H9 (cell line): ENCODE data around the gene P2RX7. TPM values are rescaled to one million over a fixed set of nuclear protein-coding genes. Genes with fewer than 3 reads are reported as not detected.

Experiments used
- DNase-seq: peaks from one replicate; pipeline ENCODE4 v3.0.0-alpha.2; 2017
- H2AFZ ChIP-seq: one replicate; pipeline ENCODE4 v1.6.1; 2013; ENCODE audit warnings: mild to moderate bottlenecking, low read length, control low read depth, moderate library complexity
- H2AK5ac ChIP-seq: 2 replicates; pipeline ENCODE4 v1.6.1; 2013; ENCODE audit warnings: low read length, control low read depth, mixed read lengths; ENCODE audit not compliant: insufficient read length
- H2BK120ac ChIP-seq: one replicate; pipeline ENCODE4 v1.6.1; 2013; ENCODE audit warnings: low read depth, mild to moderate bottlenecking, low read length, control low read depth, inconsistent platforms; ENCODE audit not compliant: poor library complexity, severe bottlenecking
- H2BK12ac ChIP-seq: 2 replicates; pipeline ENCODE4 v1.6.1; 2013; ENCODE audit warnings: low read length, control low read depth, mixed read lengths, low read depth; ENCODE audit not compliant: insufficient read length
- H2BK15ac ChIP-seq: 2 replicates; pipeline ENCODE4 v1.6.1; 2013; ENCODE audit warnings: low read depth, low read length, control low read depth
- H2BK20ac ChIP-seq: one replicate; pipeline ENCODE4 v1.6.1; 2013; ENCODE audit warnings: low read depth, mild to moderate bottlenecking, low read length, control low read depth, inconsistent platforms; ENCODE audit not compliant: poor library complexity, severe bottlenecking
- H2BK5ac ChIP-seq: 2 replicates; pipeline ENCODE4 v1.6.1; 2013; ENCODE audit warnings: low read length, control low read depth, mixed read lengths; ENCODE audit not compliant: insufficient read length
- H3K14ac ChIP-seq: 2 replicates; pipeline ENCODE4 v1.6.1; 2013; ENCODE audit warnings: low read length, control low read depth; ENCODE audit not compliant: insufficient read depth
- H3K18ac ChIP-seq: 2 replicates; pipeline ENCODE4 v1.6.1; 2013; ENCODE audit warnings: low read depth, mild to moderate bottlenecking, mixed read lengths, low read length, control low read depth; ENCODE audit not compliant: insufficient read length
- H3K23ac ChIP-seq: 2 replicates; pipeline ENCODE4 v1.6.1; 2013; ENCODE audit warnings: low read length, control low read depth, mixed read lengths, low read depth; ENCODE audit not compliant: insufficient read length
- H3K23me2 ChIP-seq: 2 replicates; pipeline ENCODE4 v1.6.1; 2013; ENCODE audit warnings: low read depth, mild to moderate bottlenecking, mixed read lengths, low read length, control low read depth; ENCODE audit not compliant: insufficient read length, poor library complexity, severe bottlenecking
- H3K27ac ChIP-seq: 2 replicates; pipeline ENCODE4 v1.5.1; 2013; ENCODE audit warnings: low read length, control low read depth, mixed read lengths, low read depth; ENCODE audit not compliant: insufficient read length
- H3K27me3 ChIP-seq: 2 replicates; pipeline ENCODE4 v1.6.1; 2013; ENCODE audit warnings: low read length, control low read depth, inconsistent platforms; ENCODE audit not compliant: insufficient read depth
- H3K4ac ChIP-seq: 2 replicates; pipeline ENCODE4 v1.6.1; 2013; ENCODE audit warnings: low read depth, mild to moderate bottlenecking, control low read depth, inconsistent platforms, low read length, moderate library complexity
- H3K4me1 ChIP-seq: 2 replicates; pipeline ENCODE4 v1.6.1; 2013; ENCODE audit warnings: low read length, control low read depth, inconsistent platforms; ENCODE audit not compliant: insufficient read depth
- H3K4me2 ChIP-seq: 2 replicates; pipeline ENCODE4 v1.6.1; 2013; ENCODE audit warnings: low read length, control low read depth, mixed read lengths; ENCODE audit not compliant: insufficient read length, insufficient read depth
- H3K56ac ChIP-seq: 2 replicates; pipeline ENCODE4 v1.6.1; 2013; ENCODE audit warnings: low read depth, mild to moderate bottlenecking, mixed read lengths, low read length, control low read depth; ENCODE audit not compliant: insufficient read length
- H3K79me1 ChIP-seq: 2 replicates; pipeline ENCODE4 v1.6.1; 2013; ENCODE audit warnings: low read depth, mild to moderate bottlenecking, moderate library complexity, low read length, control low read depth, inconsistent platforms; ENCODE audit not compliant: insufficient read depth, poor library complexity, severe bottlenecking
- H3K79me2 ChIP-seq: 2 replicates; pipeline ENCODE4 v1.6.1; 2013; ENCODE audit warnings: low read length, control low read depth, inconsistent platforms; ENCODE audit not compliant: insufficient read depth
- H3K9ac ChIP-seq: 2 replicates; pipeline ENCODE4 v1.6.1; 2013; ENCODE audit warnings: low read length, control low read depth, mixed read lengths; ENCODE audit not compliant: insufficient read length; ENCODE audit errors: extremely low read depth
- H3K9me3 ChIP-seq: one replicate; pipeline ENCODE4 v1.6.1; 2013; ENCODE audit warnings: low read depth, low read length, inconsistent platforms; ENCODE audit not compliant: control insufficient read depth
- H3T11ph ChIP-seq: one replicate; pipeline ENCODE4 v1.6.1; 2013; ENCODE audit warnings: mild to moderate bottlenecking, low read length, control low read depth, inconsistent platforms
- H4K20me1 ChIP-seq: one replicate; pipeline ENCODE4 v1.6.1; 2013; ENCODE audit not compliant: control insufficient read depth, insufficient read length, insufficient read depth
- H4K5ac ChIP-seq: 2 replicates; pipeline ENCODE4 v1.6.1; 2013; ENCODE audit warnings: low read depth, mild to moderate bottlenecking, mixed read lengths, low read length, control low read depth; ENCODE audit not compliant: insufficient read length
- H4K8ac ChIP-seq: replicated peaks from 2 replicates; pipeline ENCODE4 v1.6.1; 2013; ENCODE audit warnings: low read length, control low read depth, mixed read lengths, low read depth; ENCODE audit not compliant: insufficient read length
- H4K91ac ChIP-seq: 2 replicates; pipeline ENCODE4 v1.6.1; 2013; ENCODE audit warnings: low read depth, mild to moderate bottlenecking, moderate library complexity, mixed read lengths, low read length, control low read depth; ENCODE audit not compliant: insufficient read length
- H3K27ac Mint-ChIP-seq, 3 experiments: 2 replicates in 2 of 3; 3 replicates in 1 of 3; pipeline ENCODE4 v1.8.0; 2020 to 2021; ENCODE audit warnings: mixed read lengths in 3 of 3, mild to moderate bottlenecking in 1 of 3, moderate library complexity in 1 of 3
- H3K27me3 Mint-ChIP-seq: 2 replicates; pipeline ENCODE4 v1.8.0; 2021; ENCODE audit warnings: low read depth, mild to moderate bottlenecking, moderate library complexity, mixed read lengths
- H3K36me3 Mint-ChIP-seq, 3 experiments: 2 replicates in 2 of 3; 3 replicates in 1 of 3; pipeline ENCODE4 v1.8.0; 2020 to 2021; ENCODE audit warnings: low read depth in 3 of 3, mixed read lengths in 3 of 3; ENCODE audit not compliant: insufficient read depth in 1 of 3
- H3K4me1 Mint-ChIP-seq, 2 experiments: 2 replicates each; pipeline ENCODE4 v1.8.0; 2020; ENCODE audit warnings: mixed read lengths in 2 of 2
- H3K4me3 Mint-ChIP-seq, 2 experiments: 2 replicates in 1 of 2; 3 replicates in 1 of 2; pipeline ENCODE4 v1.8.0; 2020 to 2021; ENCODE audit warnings: mild to moderate bottlenecking in 2 of 2, mixed read lengths in 2 of 2, moderate library complexity in 1 of 2
- H3K9me3 Mint-ChIP-seq, 2 experiments: 2 replicates in 1 of 2; 3 replicates in 1 of 2; pipeline ENCODE4 v1.8.0; 2020; ENCODE audit warnings: mild to moderate bottlenecking in 2 of 2, mixed read lengths in 2 of 2, moderate library complexity in 1 of 2
- CTCF ChIP-seq: fragments of 200-600 bp; sonication (generic); conservative IDR thresholded peaks from 3 replicates; pipeline ENCODE4 v1.8.0; 2021; ENCODE audit warnings: antibody characterized with exemption, mild to moderate bottlenecking
- WGBS: extraction: QIAGEN DNeasy Blood & Tissue Kit; methylation state at CpG from one replicate; pipeline ENCODE4 v1.1.7; 2013; ENCODE audit warnings: missing lambda C conversion rate, low lambda C conversion rate, mixed read lengths; ENCODE audit not compliant: insufficient read length; ENCODE audit errors: extremely low coverage; 5-methylcytosine and 5-hydroxymethylcytosine counted together
- total RNA-seq: library from RNA; stranded (reverse); gene quantifications from 2 replicates; pipeline ENCODE4 v1.2.1, GENCODE V29; 2021

Gene P2RX7
- total RNA-seq, 1 experiment from 2014 or later: 0.09 TPM

- Mint-ChIP-seq H3K9me3 (no peaks in the 10 kb centered on the region), H3K4me3 (no peak overlapping the region), H3K27me3 (no peaks in the 10 kb centered on the region; the same call in 1 of the 2 replicates), H3K36me3 (no peaks in the 10 kb centered on the region), H3K4me1 (peaks cover 3 to 7% of the 10 kb centered on the region in 2 experiments; a peak in 2 of 4 replicates), H3K27ac (no peak overlapping the region)
- Histone ChIP-seq H3K18ac (no peak overlapping the region), H4K5ac (no peak overlapping the region), H3K14ac (no peak overlapping the region), H2BK12ac (no peak overlapping the region), H3K4me2 (no peak overlapping the region), H3K4me1 (no peaks in the 10 kb centered on the region), H3K79me1 (no peaks in the 10 kb centered on the region), H4K20me1 (no peaks in the 10 kb centered on the region), H2BK120ac (no peak overlapping the region), H2AFZ (no peak overlapping the region), H3K9ac (no peak overlapping the region), H3K4ac (no peak overlapping the region), H3K23me2 (no peaks in the 10 kb centered on the region), H2BK5ac (no peak overlapping the region), H3K27me3 (no peaks in the 10 kb centered on the region), H3T11ph (no peak overlapping the region), H4K8ac (no peak overlapping the region), H3K79me2 (no peaks in the 10 kb centered on the region), H3K9me3 (no peaks in the 10 kb centered on the region), H3K23ac (no peak overlapping the region), H2AK5ac (no peak overlapping the region), H2BK15ac (no peak overlapping the region), H3K27ac (no peak overlapping the region), H4K91ac (no peak overlapping the region), H2BK20ac (no peak overlapping the region), H3K56ac (no peak overlapping the region)
- no peak for TF ChIP-seq CTCF
- no CpG with 5 or more reads among the region's 3 CpGs for WGBS
- no peak for DNase-seq
Observed at GRCh38 chr12:121191151-121191550, 58.5 kb downstream of the P2RX7 start.
